Mesothelial cell of epicardium (in vitro differentiated cells): ENCODE results near the gene SERTAD1. TPM values are rescaled to one million over a fixed set of nuclear protein-coding genes. Genes with fewer than 3 reads are reported as not detected.
A peak's percentile ranks its signal among the peaks of the same experiment; 100 is the strongest.

ENCODE experiments used
- DNase-seq, 2 experiments: peaks; one replicate each; pipeline ENCODE4 v3.0.0; 2021; ENCODE audit warnings: low spot score in 2 of 2; ENCODE audit not compliant: unreplicated experiment in 2 of 2
- H3K27ac Mint-ChIP-seq: 2 replicates; pipeline ENCODE4 v1.8.0; 2021; ENCODE audit warnings: mixed read lengths
- H3K27me3 Mint-ChIP-seq: 2 replicates; pipeline ENCODE4 v1.8.0; 2021; ENCODE audit warnings: low read depth, mixed read lengths
- H3K36me3 Mint-ChIP-seq: 2 replicates; pipeline ENCODE4 v1.8.0; 2021; ENCODE audit warnings: mixed read lengths
- H3K4me1 Mint-ChIP-seq: 2 replicates; pipeline ENCODE4 v1.8.0; 2021; ENCODE audit warnings: mixed read lengths
- H3K4me3 Mint-ChIP-seq: 2 replicates; pipeline ENCODE4 v1.8.0; 2021; ENCODE audit warnings: mild to moderate bottlenecking, moderate library complexity, mixed read lengths
- H3K9me3 Mint-ChIP-seq: 2 replicates; pipeline ENCODE4 v1.8.0; 2021; ENCODE audit warnings: mixed read lengths
- total RNA-seq: library from RNA; stranded (reverse); gene quantifications from 3 replicates; pipeline ENCODE4 v1.2.1, GENCODE V29; 2021
- TF ChIP-seq, protein P1 (sequence below): fragments of 200-600 bp; sonication (generic); IDR thresholded peaks from one replicate; pipeline ENCODE4 v1.5.0; 2021; ENCODE audit warnings: antibody characterized with exemption; ENCODE audit not compliant: unreplicated experiment

SERTAD1 gene
- total RNA-seq, 1 donor from 2014 or later, result 11.0 TPM

- H3K27ac Mint-ChIP-seq, result no peak overlapping the region
- H3K36me3 Mint-ChIP-seq, result no peaks in the 10 kb centered on the region
- no peaks in the 10 kb centered on the region for H3K27me3 Mint-ChIP-seq
- no peak for DNase-seq
- TF ChIP-seq, protein P1, sequence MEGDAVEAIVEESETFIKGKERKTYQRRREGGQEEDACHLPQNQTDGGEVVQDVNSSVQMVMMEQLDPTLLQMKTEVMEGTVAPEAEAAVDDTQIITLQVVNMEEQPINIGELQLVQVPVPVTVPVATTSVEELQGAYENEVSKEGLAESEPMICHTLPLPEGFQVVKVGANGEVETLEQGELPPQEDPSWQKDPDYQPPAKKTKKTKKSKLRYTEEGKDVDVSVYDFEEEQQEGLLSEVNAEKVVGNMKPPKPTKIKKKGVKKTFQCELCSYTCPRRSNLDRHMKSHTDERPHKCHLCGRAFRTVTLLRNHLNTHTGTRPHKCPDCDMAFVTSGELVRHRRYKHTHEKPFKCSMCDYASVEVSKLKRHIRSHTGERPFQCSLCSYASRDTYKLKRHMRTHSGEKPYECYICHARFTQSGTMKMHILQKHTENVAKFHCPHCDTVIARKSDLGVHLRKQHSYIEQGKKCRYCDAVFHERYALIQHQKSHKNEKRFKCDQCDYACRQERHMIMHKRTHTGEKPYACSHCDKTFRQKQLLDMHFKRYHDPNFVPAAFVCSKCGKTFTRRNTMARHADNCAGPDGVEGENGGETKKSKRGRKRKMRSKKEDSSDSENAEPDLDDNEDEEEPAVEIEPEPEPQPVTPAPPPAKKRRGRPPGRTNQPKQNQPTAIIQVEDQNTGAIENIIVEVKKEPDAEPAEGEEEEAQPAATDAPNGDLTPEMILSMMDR, result no peak
- peaks cover 4% of the 10 kb centered on the region for H3K4me1 Mint-ChIP-seq
- H3K9me3 Mint-ChIP-seq, result no peaks in the 10 kb centered on the region
- H3K4me3 Mint-ChIP-seq, result no peak overlapping the region
These were observed 17.8 kb downstream of the SERTAD1 start for GRCh38 chr19:40407714-40408597.

DNA sequence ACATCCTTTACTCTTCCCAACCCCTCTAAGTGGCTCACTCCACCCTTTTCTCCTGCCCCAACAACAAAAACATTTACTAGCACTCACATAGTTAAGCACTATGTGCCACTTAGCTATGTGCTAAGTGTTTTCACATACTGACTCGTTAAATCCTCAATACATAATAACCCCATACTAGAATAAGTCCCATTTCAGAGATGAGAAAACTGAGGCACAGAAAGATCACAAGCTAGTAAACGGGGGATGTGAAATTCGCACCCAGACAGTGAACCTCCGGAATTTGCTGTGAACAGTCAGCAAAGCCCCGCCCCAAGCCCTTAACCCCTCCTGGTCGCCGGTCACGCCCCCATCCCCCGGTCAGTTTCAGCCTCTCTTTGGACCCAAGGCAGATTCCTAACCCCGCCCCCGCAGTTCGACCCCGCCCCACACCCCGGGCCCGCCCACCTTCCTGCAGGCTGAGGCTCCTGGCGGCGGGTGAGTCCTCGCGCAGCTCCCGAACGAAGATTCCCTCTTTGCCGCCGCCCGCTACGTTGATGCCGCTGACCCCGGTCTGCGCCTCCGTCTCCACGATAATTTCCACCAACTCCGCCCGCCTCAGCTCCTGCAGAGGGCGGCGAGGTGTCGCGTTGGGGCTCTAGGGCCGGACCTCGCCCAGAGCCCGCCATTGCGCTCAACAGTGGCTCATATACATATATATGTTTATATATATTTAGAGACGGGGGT is 22.4 kb downstream of the SERTAD1 start:
- peak overlapping the region; percentile 85 for H3K4me3 Mint-ChIP-seq
- no peaks in the 10 kb centered on the region for H3K9me3 Mint-ChIP-seq
- peak; percentile 62 to 81 for DNase-seq
- H3K36me3 Mint-ChIP-seq, result no peaks in the 10 kb centered on the region
- H3K4me1 Mint-ChIP-seq, result peaks cover 4% of the 10 kb centered on the region
- H3K27ac Mint-ChIP-seq, result peak overlapping the region; percentile 68
- TF ChIP-seq, protein P1, result no peak
- no peaks in the 10 kb centered on the region for H3K27me3 Mint-ChIP-seq

DNA sequence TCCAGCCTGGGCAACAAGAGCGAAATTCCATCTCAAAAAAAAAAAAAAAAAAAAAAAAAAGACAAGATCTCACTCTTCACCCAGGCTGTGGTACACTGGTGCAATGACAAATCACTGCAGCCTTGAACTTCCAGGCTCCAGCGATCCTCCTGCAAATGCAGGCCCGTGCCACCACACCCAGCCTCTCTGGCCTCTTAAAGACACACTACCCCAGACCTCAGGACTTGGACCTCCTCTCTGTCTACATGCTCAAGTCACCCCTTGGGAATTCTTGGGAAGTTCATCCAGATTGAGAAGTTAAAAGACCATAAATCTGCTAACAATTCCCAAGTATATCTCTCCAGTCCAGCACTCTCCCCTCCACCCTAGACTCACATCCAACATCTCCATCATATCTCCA is 25.2 kb downstream of the SERTAD1 start:
- Mint-ChIP-seq H3K36me3 (no peaks in the 10 kb centered on the region), H3K27ac (no peak overlapping the region), H3K4me3 (no peak overlapping the region), H3K27me3 (no peaks in the 10 kb centered on the region), H3K4me1 (peaks cover 4% of the 10 kb centered on the region), H3K9me3 (no peaks in the 10 kb centered on the region)
- TF ChIP-seq, protein P1, result no peak
- DNase-seq, result no peak

DNA sequence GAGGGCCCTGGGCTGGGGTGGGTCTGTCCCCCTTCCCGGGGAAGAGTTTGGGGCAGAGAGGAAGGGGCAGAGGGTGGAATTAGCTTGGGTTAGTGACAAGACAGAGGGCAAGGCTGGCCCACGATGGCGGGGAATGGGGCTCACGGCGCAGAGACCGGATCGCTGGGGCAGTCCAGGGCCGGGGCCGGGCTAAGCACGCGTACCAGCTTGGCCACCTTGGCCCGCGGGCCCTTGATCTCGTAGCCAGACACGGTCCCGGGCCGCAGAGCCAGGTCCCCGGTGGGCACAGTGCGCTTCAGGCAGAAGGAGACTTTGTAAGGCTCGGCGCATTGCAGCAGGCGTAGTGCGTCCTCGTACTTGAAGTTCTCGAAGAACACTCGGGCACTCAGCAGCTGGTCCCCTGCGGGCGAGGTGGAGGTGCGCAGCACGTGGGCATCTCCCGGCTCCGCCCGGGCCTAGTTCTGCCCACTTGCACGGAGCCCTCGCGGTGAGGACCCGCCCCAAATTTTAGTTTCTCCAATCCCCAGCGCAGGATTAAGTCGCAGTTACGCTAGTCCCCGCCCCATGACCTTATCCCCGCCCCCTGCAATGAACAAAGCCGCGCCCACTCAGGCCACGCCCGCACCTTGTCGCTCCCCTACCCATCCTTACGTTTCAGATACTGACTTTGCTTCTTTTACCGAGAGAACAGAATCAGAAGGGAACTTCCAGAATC is 27.2 kb downstream of the SERTAD1 start:
- Mint-ChIP-seq H3K36me3 (no peaks in the 10 kb centered on the region), H3K9me3 (no peaks in the 10 kb centered on the region), H3K4me3 (no peak overlapping the region), H3K4me1 (peaks cover 3% of the 10 kb centered on the region), H3K27me3 (no peaks in the 10 kb centered on the region), H3K27ac (no peak overlapping the region)
- TF ChIP-seq, protein P1, result no peak
- no peak for DNase-seq

GRCh38 chr19:40397568-40397906 is 28.3 kb downstream of the SERTAD1 start:
- Mint-ChIP-seq H3K9me3 (no peaks in the 10 kb centered on the region), H3K4me1 (peaks cover 2% of the 10 kb centered on the region), H3K27me3 (no peaks in the 10 kb centered on the region), H3K27ac (no peak overlapping the region), H3K36me3 (no peaks in the 10 kb centered on the region), H3K4me3 (no peak overlapping the region)
- TF ChIP-seq, protein P1, result no peak
- DNase-seq, result no peak
